ENCODE results near the gene TNS3. TPM values are rescaled to one million over a fixed set of nuclear protein-coding genes. Genes with fewer than 3 reads are reported as not detected.

Gene TNS3
- total RNA-seq, 1 experiment from 2014 or later, result 143 TPM

DNA sequence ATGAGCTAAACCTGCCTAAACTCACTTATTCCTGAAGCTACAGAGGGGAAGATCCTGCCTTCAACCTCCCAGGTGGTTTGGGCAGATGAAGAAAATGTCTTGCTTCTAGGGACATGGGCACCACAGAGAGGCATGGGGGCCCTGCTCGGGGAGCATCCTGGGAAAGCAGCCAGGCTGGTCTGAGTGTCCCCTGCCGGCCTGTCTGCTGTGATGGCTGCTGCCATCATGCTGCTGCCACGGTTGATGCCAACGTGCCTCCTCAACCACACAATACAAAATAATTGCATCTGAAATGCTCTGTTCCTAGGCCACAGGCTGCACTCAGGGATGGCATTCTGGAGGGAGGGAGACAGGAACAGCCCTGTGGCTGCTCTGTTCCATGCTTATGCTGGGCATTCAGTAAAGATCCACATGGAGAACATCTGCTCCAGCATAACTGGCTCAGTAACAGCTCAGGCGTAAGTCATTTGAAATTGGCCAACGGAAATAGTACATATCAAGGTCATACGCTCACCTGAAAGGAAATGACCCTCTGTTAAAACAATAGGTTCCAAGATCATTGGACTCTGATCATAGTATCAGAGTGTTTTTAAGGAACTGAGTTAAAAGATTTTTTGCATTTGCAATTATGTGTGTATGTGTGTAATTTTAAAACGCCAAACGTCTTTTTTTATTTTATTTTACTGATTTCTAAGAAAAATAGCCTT is 299.0 kb downstream of the TNS3 start:
- Histone ChIP-seq H3K36me3 (ENCODE audit: low read depth) (peaks cover 85% of the 10 kb centered on the region), H2AFZ (no peak overlapping the region), H3K4me3 (no peak overlapping the region), H3K79me2 (ENCODE audit: low read depth) (peaks cover 5% of the 10 kb centered on the region; the same call in 1 of the 2 replicates), H3K9me3 (ENCODE audit: insufficient read depth, low read depth) (no peaks in the 10 kb centered on the region; the same call in 1 of the 2 replicates), H3K4me2 (no peak overlapping the region), H3K4me1 (replicated peaks; ENCODE audit: insufficient read depth) (no peaks in the 10 kb centered on the region), H3F3A (ENCODE audit: insufficient read depth, low read depth) (peaks cover 35% of the 10 kb centered on the region; the same call in 1 of the 2 replicates), H3K9me2 (ENCODE audit: insufficient read depth) (no peaks in the 10 kb centered on the region), H4K20me1 (ENCODE audit: insufficient read depth) (peaks cover 25% of the 10 kb centered on the region), H3K27ac (no peak overlapping the region), H3K27me3 (ENCODE audit: insufficient read depth, low read depth) (no peaks in the 10 kb centered on the region)
- no peak for TF ChIP-seq EZH2 (IDR thresholded peaks at IDR 0.05; ENCODE audit: low read depth)
- TF ChIP-seq, protein P1, sequence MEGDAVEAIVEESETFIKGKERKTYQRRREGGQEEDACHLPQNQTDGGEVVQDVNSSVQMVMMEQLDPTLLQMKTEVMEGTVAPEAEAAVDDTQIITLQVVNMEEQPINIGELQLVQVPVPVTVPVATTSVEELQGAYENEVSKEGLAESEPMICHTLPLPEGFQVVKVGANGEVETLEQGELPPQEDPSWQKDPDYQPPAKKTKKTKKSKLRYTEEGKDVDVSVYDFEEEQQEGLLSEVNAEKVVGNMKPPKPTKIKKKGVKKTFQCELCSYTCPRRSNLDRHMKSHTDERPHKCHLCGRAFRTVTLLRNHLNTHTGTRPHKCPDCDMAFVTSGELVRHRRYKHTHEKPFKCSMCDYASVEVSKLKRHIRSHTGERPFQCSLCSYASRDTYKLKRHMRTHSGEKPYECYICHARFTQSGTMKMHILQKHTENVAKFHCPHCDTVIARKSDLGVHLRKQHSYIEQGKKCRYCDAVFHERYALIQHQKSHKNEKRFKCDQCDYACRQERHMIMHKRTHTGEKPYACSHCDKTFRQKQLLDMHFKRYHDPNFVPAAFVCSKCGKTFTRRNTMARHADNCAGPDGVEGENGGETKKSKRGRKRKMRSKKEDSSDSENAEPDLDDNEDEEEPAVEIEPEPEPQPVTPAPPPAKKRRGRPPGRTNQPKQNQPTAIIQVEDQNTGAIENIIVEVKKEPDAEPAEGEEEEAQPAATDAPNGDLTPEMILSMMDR (conservative IDR thresholded peaks at IDR 0.05), result no peak
- CTCF ChIA-PET, result no interaction called here
- DNase-seq, result no peak
- POLR2A ChIA-PET (ENCODE audit: unreplicated experiment), result no interaction called here
- no TSS peak for BruUV-seq (replicated peaks)
- intact Hi-C loops (cut with micrococcal nuclease; ENCODE audit: unreplicated experiment), result no loop called here

DNA sequence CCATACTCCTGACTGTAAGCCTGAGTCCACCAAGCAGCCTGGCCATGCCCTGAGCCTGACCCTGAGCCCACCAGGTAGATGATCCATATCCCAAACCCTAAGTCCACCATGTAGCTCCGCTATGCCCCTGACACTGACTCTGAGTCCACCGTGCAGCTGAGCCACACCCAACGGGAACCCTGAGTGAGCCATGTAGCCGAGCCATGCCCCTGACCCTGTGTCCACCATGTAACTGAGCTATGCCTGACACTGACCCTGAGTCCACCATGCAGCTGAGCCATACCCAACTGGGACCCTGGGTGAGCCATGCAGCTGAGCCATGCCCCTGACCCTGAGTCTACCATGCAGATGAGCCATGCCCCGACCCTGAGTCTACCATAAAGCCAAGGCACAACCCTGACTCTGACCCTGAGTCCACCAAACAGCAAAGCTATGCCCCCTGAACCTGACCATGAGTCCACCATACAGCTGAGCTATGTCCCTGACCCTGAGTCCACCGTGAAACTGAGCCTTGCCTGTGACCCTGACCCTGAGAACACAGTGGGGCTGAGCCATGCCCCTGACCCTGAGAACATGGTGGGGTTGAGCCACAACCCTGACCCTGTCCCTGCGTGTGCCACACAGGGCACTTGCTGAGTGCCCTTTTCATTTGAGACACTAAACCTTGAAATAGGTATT is 299.8 kb downstream of the TNS3 start:
- no peak overlapping the region for H3K4me3 ChIP-seq
- H3F3A ChIP-seq (ENCODE audit: insufficient read depth, low read depth), result peaks cover 32% of the 10 kb centered on the region; the same call in 1 of the 2 replicates
- DNase-seq, result no peak
- no peaks in the 10 kb centered on the region for H3K27me3 ChIP-seq (ENCODE audit: insufficient read depth, low read depth)
- H3K4me2 ChIP-seq, result no peak overlapping the region
- H4K20me1 ChIP-seq (ENCODE audit: insufficient read depth), result peaks cover 25% of the 10 kb centered on the region
- H3K36me3 ChIP-seq (ENCODE audit: low read depth), result peaks cover 84% of the 10 kb centered on the region
- intact Hi-C loops (cut with micrococcal nuclease; ENCODE audit: unreplicated experiment), result no loop called here
- TF ChIP-seq, protein P1 (conservative IDR thresholded peaks at IDR 0.05), result no peak
- TF ChIP-seq EZH2 (IDR thresholded peaks at IDR 0.05; ENCODE audit: low read depth), result no peak
- no peaks in the 10 kb centered on the region for H3K9me3 ChIP-seq (ENCODE audit: insufficient read depth, low read depth)
- no peak overlapping the region for H2AFZ ChIP-seq
- POLR2A ChIA-PET (ENCODE audit: unreplicated experiment), result no interaction called here
- H3K9me2 ChIP-seq (ENCODE audit: insufficient read depth), result no peaks in the 10 kb centered on the region
- BruUV-seq (replicated peaks), result no TSS peak
- H3K79me2 ChIP-seq (ENCODE audit: low read depth), result peaks cover 5% of the 10 kb centered on the region; the same call in 1 of the 2 replicates
- CTCF ChIA-PET, result no interaction called here
- H3K4me1 ChIP-seq (replicated peaks; ENCODE audit: insufficient read depth), result no peaks in the 10 kb centered on the region
- no peak overlapping the region for H3K27ac ChIP-seq

DNA sequence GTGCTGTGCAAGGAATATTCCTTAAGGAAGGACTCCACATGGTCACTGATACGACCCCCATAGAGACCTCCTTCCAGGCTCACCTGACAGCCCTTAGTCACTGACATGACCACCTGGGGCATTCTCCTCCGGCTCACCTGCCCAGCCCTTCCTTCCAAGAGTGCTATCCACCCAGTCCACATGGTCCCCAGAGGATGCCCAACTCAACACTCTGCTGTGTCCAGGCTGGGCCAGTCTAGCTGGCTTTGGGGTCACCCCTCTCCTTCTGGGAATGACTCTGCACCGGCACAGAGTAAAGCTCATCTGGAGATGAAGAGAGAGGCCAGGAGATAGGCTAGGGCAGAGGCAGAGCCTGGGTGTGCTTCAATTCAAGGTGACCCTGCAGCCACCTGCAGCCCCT is 300.8 kb downstream of the TNS3 start:
- H3F3A ChIP-seq (ENCODE audit: insufficient read depth, low read depth), result peaks cover 40% of the 10 kb centered on the region; the same call in 1 of the 2 replicates
- H3K4me2 ChIP-seq, result no peak overlapping the region
- TF ChIP-seq, protein P1 (conservative IDR thresholded peaks at IDR 0.05), result no peak
- no peak for TF ChIP-seq EZH2 (IDR thresholded peaks at IDR 0.05; ENCODE audit: low read depth)
- H3K4me3 ChIP-seq, result no peak overlapping the region
- no peaks in the 10 kb centered on the region for H3K4me1 ChIP-seq (replicated peaks; ENCODE audit: insufficient read depth)
- POLR2A ChIA-PET (ENCODE audit: unreplicated experiment), result no interaction called here
- H3K27me3 ChIP-seq (ENCODE audit: insufficient read depth, low read depth), result no peaks in the 10 kb centered on the region
- BruUV-seq (replicated peaks), result no TSS peak
- CTCF ChIA-PET, result no interaction called here
- H3K9me3 ChIP-seq (ENCODE audit: insufficient read depth, low read depth), result no peaks in the 10 kb centered on the region
- H4K20me1 ChIP-seq (ENCODE audit: insufficient read depth), result peaks cover 25% of the 10 kb centered on the region
- H2AFZ ChIP-seq, result no peak overlapping the region
- peaks cover 5% of the 10 kb centered on the region; the same call in 1 of the 2 replicates for H3K79me2 ChIP-seq (ENCODE audit: low read depth)
- peaks cover 81% of the 10 kb centered on the region for H3K36me3 ChIP-seq (ENCODE audit: low read depth)
- DNase-seq, result no peak
- H3K27ac ChIP-seq, result no peak overlapping the region
- intact Hi-C loops (cut with micrococcal nuclease; ENCODE audit: unreplicated experiment), result no loop called here
- H3K9me2 ChIP-seq (ENCODE audit: insufficient read depth), result no peaks in the 10 kb centered on the region
